Right atrium auricular region (tissue), 2 donors: ENCODE results near the gene SETD9. TPM values are rescaled to one million over a fixed set of nuclear protein-coding genes. Genes with fewer than 3 reads are reported as not detected.

Experiments used
- DNase-seq: peaks from one replicate; pipeline ENCODE4 v3.0.0-alpha.2; 2019; ENCODE audit warnings: low spot score
- H3K27ac ChIP-seq, 2 donors: fragments of 200-600 bp; sonication (generic); 1 replicate in 1 of 2; 2 replicates in 1 of 2; pipeline ENCODE4 v1.5.1; 2016 to 2019
- H3K27me3 ChIP-seq, 2 donors: fragments of 200-600 bp; sonication (generic); one replicate each; pipeline versions ENCODE4 v1.5.1 to v1.6.0; 2017 to 2019
- H3K36me3 ChIP-seq: fragments of 200-600 bp; sonication (generic); one replicate; pipeline ENCODE4 v1.5.1; 2016
- H3K4me1 ChIP-seq, 2 donors: fragments of 200-600 bp; sonication (generic); one replicate each; pipeline versions ENCODE4 v1.5.1 to v1.6.0; 2017 to 2019
- H3K4me3 ChIP-seq, 2 donors: fragments of 200-600 bp; sonication (generic); 1 replicate in 1 of 2; 2 replicates in 1 of 2; pipeline ENCODE4 v1.5.1; 2017 to 2019; ENCODE audit warnings: mild to moderate bottlenecking in 1 of 2, moderate library complexity in 1 of 2
- H3K9me3 ChIP-seq, 2 donors: fragments of 200-600 bp; sonication (generic); one replicate each; pipeline ENCODE4 v1.5.1; 2019
- total RNA-seq, 2 donors: library from RNA; depleted of rRNA; stranded (reverse); fragments of >200 nt; gene quantifications; one replicate each; pipeline ENCODE4 v1.1.0, GENCODE V29; 2016
- TF ChIP-seq, protein P1 (sequence below), 2 donors: fragments of 200-600 bp; sonication (generic); IDR thresholded peaks; one replicate each; pipeline ENCODE4 v1.5.1; 2019; ENCODE audit warnings: antibody characterized with exemption in 2 of 2

Gene SETD9
- total RNA-seq, 2 donors from 2014 or later = 11.8 to 21.5 TPM

DNA sequence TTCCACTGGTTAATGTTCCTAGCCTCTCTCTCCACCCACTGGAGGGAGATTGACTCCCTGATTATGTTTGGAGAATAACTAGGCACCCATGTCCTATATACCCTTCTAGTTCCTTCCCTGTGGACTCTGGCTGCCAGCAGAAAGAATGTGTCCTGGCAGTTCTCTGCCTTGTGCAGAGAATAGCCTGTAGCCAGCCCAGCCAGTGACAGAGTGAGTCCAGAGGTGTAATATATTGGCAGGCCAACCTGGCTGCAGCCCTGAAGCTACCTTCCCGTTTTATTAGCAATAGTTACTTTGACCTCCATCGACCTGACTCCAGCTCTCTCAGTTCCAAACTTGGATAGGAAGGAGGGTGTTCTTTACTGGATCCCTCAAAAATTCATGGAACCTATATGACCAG is 8.1 kb downstream of the SETD9 start:
- no peak for DNase-seq
- Histone ChIP-seq H3K4me3 (no peak overlapping the region), H3K36me3 (peaks cover 14% of the 10 kb centered on the region), H3K27me3 (no peaks in the 10 kb centered on the region), H3K9me3 (no peaks in the 10 kb centered on the region), H3K27ac (peak overlapping the region; percentile 17 to 37), H3K4me1 (no peaks in the 10 kb centered on the region)
- TF ChIP-seq, protein P1, sequence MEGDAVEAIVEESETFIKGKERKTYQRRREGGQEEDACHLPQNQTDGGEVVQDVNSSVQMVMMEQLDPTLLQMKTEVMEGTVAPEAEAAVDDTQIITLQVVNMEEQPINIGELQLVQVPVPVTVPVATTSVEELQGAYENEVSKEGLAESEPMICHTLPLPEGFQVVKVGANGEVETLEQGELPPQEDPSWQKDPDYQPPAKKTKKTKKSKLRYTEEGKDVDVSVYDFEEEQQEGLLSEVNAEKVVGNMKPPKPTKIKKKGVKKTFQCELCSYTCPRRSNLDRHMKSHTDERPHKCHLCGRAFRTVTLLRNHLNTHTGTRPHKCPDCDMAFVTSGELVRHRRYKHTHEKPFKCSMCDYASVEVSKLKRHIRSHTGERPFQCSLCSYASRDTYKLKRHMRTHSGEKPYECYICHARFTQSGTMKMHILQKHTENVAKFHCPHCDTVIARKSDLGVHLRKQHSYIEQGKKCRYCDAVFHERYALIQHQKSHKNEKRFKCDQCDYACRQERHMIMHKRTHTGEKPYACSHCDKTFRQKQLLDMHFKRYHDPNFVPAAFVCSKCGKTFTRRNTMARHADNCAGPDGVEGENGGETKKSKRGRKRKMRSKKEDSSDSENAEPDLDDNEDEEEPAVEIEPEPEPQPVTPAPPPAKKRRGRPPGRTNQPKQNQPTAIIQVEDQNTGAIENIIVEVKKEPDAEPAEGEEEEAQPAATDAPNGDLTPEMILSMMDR (IDR thresholded peaks at IDR 0.05) = no peak

DNA sequence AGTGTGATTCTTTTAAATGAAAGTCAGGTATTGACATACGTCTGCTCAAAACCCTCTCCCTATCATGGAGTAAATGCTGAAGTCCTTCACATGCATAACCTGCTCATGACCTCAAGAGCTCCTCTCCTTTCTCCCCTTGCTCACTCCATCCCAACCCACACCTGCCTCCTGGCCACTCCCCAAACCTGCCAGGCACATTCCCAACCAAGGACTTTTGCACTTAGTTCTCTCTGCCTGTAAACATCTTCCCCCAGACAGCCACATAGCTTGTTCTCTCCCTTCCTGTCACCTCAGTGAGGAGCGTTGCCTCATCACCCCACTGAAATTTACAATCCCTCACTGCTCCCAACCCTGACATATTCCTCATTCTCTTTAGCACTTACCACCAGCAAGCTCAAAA is 8.7 kb downstream of the SETD9 start:
- Histone ChIP-seq H3K4me3 (no peak overlapping the region), H3K27me3 (no peaks in the 10 kb centered on the region), H3K9me3 (no peaks in the 10 kb centered on the region), H3K36me3 (peaks cover 19% of the 10 kb centered on the region), H3K4me1 (no peaks in the 10 kb centered on the region), H3K27ac (no peak overlapping the region)
- TF ChIP-seq, protein P1 (IDR thresholded peaks at IDR 0.05) = no peak
- no peak for DNase-seq

DNA sequence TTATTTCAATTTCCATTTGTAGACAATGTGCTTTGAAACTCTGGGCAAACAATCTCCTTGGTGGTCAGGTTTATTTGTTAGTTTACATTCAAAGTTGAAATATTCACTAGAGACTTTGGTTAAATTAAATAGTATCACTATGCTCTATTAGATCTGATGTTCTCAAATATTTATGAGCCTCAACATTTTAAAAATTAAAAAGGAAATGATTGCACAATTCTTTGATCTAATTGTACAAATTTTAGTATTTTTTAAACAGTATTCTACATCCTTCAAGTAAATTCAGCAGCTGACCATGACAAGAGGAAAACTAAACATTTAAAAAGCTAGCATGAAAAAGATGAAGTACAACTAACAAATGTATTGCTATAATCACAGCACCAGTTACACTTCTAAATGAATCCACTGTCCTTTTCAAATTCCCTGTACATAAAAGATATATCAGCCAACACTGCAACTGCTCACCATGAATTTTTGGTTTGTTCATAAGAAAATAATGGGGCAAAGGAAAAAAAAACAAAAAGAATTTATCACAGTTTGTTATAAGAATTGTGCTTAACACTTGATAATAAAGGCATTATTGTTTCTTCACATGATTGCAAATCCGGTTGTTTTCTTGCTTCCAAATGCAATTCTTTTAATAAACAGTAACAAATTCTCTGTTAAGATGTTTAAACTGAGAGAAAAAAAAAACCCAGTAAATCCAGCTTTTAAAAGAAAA is 10.7 kb downstream of the SETD9 start:
- Histone ChIP-seq H3K27me3 (no peaks in the 10 kb centered on the region), H3K9me3 (no peaks in the 10 kb centered on the region), H3K4me3 (no peak overlapping the region), H3K36me3 (peaks cover 31% of the 10 kb centered on the region), H3K4me1 (no peaks in the 10 kb centered on the region), H3K27ac (no peak overlapping the region)
- TF ChIP-seq, protein P1 (IDR thresholded peaks at IDR 0.05) = no peak
- no peak for DNase-seq

DNA sequence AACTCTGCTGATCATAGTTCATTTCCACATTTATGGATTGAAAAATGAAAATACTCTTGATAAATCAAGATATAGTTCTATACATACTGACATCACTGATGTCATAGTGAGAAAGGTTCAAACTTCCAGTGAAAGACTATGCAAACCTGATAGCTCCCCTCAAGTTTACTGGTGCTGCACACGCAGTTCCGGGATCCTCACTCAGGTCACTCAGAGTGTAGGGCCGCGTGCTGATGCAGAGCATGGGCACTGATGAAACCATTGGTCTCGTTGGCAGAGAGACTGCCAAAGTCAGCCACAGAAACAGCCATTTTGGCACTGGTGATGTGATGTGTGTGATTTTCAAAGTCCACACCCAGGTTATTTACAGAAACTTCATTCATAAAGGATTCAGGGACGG is 13.5 kb downstream of the SETD9 start:
- no peaks in the 10 kb centered on the region for H3K9me3 ChIP-seq
- TF ChIP-seq, protein P1 (IDR thresholded peaks at IDR 0.05) = no peak
- H3K4me3 ChIP-seq = no peak overlapping the region
- no peak overlapping the region for H3K27ac ChIP-seq
- no peaks in the 10 kb centered on the region for H3K27me3 ChIP-seq
- DNase-seq = no peak
- H3K4me1 ChIP-seq = no peaks in the 10 kb centered on the region
- peaks cover 51% of the 10 kb centered on the region for H3K36me3 ChIP-seq

DNA sequence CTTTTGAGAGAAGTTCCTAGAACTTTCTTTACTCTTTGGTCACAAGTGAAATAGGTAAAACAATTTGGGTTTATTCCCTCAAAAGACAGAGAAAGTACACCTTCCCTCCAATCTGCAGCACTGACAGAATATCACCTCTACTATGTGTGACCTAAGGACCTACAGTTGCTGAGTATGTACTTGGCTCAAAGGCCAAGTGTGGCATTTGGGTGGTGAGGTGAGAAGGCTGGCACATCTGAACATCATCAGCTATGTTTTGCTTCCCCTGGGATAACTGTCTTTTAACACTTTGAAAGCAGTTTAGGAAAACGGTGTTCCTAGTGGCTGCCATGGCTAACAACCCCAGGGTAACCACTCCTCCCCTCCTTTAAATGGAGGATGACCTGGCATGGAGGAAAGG is 24.9 kb downstream of the SETD9 start:
- peaks cover 79% of the 10 kb centered on the region for H3K36me3 ChIP-seq
- TF ChIP-seq, protein P1 (IDR thresholded peaks at IDR 0.05) = no peak
- no peaks in the 10 kb centered on the region for H3K27me3 ChIP-seq
- no peak for DNase-seq
- no peaks in the 10 kb centered on the region for H3K9me3 ChIP-seq
- H3K27ac ChIP-seq = peak overlapping the region in 1 of 2 donors; percentile 55
- H3K4me3 ChIP-seq = no peak overlapping the region
- peaks cover 0 to 7% of the 10 kb centered on the region in 2 donors for H3K4me1 ChIP-seq

DNA sequence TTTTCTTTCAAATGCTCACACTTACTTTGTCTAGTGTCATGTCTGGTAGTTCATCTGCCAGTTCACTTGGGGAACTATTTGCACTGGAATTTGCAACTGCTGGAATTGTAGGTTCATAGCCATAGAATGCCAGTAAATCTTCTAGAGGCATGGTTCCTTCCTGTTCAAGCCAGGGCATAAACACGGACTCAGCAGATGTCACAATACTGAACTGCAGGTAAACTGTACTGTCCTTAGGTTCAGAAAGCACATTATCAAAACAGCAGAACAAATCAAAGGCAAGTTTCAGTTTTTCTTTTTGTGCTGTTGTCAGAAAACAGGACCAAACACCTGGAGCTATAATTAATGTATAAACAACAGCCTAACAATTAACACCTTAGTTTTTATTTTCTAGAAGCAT is 29.5 kb downstream of the SETD9 start:
- peaks cover 0 to 2% of the 10 kb centered on the region in 2 donors for H3K4me1 ChIP-seq
- H3K36me3 ChIP-seq = peaks cover 79% of the 10 kb centered on the region
- TF ChIP-seq, protein P1 (IDR thresholded peaks at IDR 0.05) = no peak
- no peak overlapping the region for H3K27ac ChIP-seq
- H3K4me3 ChIP-seq = no peak overlapping the region
- DNase-seq = no peak
- no peaks in the 10 kb centered on the region for H3K9me3 ChIP-seq
- no peaks in the 10 kb centered on the region for H3K27me3 ChIP-seq
